NB4 (cell line): ENCODE data around the gene PIK3C2A.

ENCODE experiments used
- CTCF ChIP-seq: IDR thresholded peaks from one replicate; pipeline ENCODE4 v1.5.1; 2012; ENCODE audit warnings: low read depth, low read length
- MAX ChIP-seq: IDR thresholded peaks from 2 replicates; pipeline ENCODE4 v1.6.1; 2011; ENCODE audit warnings: low read depth, low read length
- POLR2A ChIP-seq: IDR thresholded peaks from 2 replicates; pipeline ENCODE4 v1.6.1; 2011; ENCODE audit warnings: mild to moderate bottlenecking; ENCODE audit not compliant: insufficient read length; ENCODE audit errors: extremely low read depth

GRCh38 chr11:17171343-17171742, 36.4 kb downstream of the PIK3C2A start:
- TF ChIP-seq CTCF (no peak), POLR2A (no peak), MAX (no peak)
